A549 (cell line): ENCODE results near the gene GRM7. TPM values are rescaled to one million over a fixed set of nuclear protein-coding genes. Genes with fewer than 3 reads are reported as not detected.

ENCODE experiments used
- ATAC-seq, 2 experiments: fragments of 200-7000 bp in 1 of 2; fragments of >200 bp in 1 of 2; cut with Nextera tagmentation in 1 of 2; cut with Tn5 transposase in 1 of 2; 3 replicates each; pipeline versions ENCODE4 v1.8.0 to v1.9.1; 2018 to 2020; ENCODE audit warnings: mild to moderate bottlenecking in 1 of 2, moderate library complexity in 1 of 2
- CTCF ChIA-PET: fragments of 300-600 bp; sonication (Branson Sonifier 250); formaldehyde crosslinking; extraction: SDS; loops from one replicate; lab custom pipeline; 2021; ENCODE audit warnings: antibody characterized with exemption, inconsistent platforms; lab: Yijun Ruan, JAX
- POLR2A ChIA-PET: fragments of 350-600 bp; formaldehyde crosslinking; extraction: SDS; loops from one replicate; lab custom pipeline; 2021; ENCODE audit warnings: antibody characterized with exemption, inconsistent platforms; lab: Yijun Ruan, JAX
- DNase-seq, 2 experiments: peaks; one replicate each; pipeline versions ENCODE4 v3.0.0 to v3.0.0-alpha.2; 2011 to 2016; ENCODE audit warnings: low read depth in 1 of 2, low spot score in 1 of 2
- FAIRE-seq: peaks from 2 replicates; lab custom pipeline; 2011; peaks lifted over from hg19 to GRCh38; lab: Jason Lieb, UNC
- H3K27ac ChIP-seq, 2 experiments: fragments of >200 bp; sonication (Bioruptor Twin); formaldehyde crosslinking; 3 replicates each; pipeline ENCODE4 v1.5.1; 2016 to 2017
- H3K4me1 ChIP-seq: fragments of >200 bp; sonication (Bioruptor Twin); formaldehyde crosslinking; 3 replicates; pipeline ENCODE4 v1.6.1; 2016
- H3K4me2 ChIP-seq: fragments of >200 bp; sonication (Bioruptor Twin); formaldehyde crosslinking; 3 replicates; pipeline ENCODE4 v1.6.1; 2016
- H3K4me3 ChIP-seq: fragments of >200 bp; sonication (Bioruptor Twin); formaldehyde crosslinking; 3 replicates; pipeline ENCODE4 v1.5.1; 2016
- H3K9me3 ChIP-seq: fragments of >200 bp; sonication (Bioruptor Twin); formaldehyde crosslinking; 3 replicates; pipeline ENCODE4 v1.6.1; 2016
- BCL3 ChIP-seq: fragments of >200 bp; sonication (Bioruptor Twin); formaldehyde crosslinking; IDR thresholded peaks from 3 replicates; pipeline ENCODE4 v1.6.1; 2016
- CBX2 ChIP-seq: fragments of 200-600 bp; sonication (generic); IDR thresholded peaks from 2 replicates; pipeline ENCODE4 v1.6.1; 2016; ENCODE audit warnings: low read depth, mild to moderate bottlenecking, borderline replicate concordance
- CBX8 ChIP-seq: fragments of 200-600 bp; sonication (generic); IDR thresholded peaks from 2 replicates; pipeline ENCODE4 v1.6.1; 2016
- EHMT2 ChIP-seq: fragments of 200-600 bp; sonication (generic); IDR thresholded peaks from 2 replicates; pipeline ENCODE4 v1.6.1; 2016; ENCODE audit warnings: antibody characterized with exemption, low read depth, mild to moderate bottlenecking, moderate library complexity
- ESRRA ChIP-seq: fragments of 150-350 bp; IDR thresholded peaks from 2 replicates; pipeline ENCODE4 v1.6.1; 2014; ENCODE audit warnings: mild to moderate bottlenecking, low read length, borderline replicate concordance
- FOSB ChIP-seq: fragments of 250-450 bp; sonication (Bioruptor Pico); IDR thresholded peaks from 2 replicates; pipeline ENCODE4 v1.5.0; 2020; ENCODE audit warnings: mild to moderate bottlenecking, moderate library complexity
- JUN ChIP-seq, 2 experiments: fragments of >200 bp; sonication (Bioruptor Twin); formaldehyde crosslinking; IDR thresholded peaks; 2 replicates in 1 of 2; 3 replicates in 1 of 2; pipeline ENCODE4 v1.6.1; 2016 to 2017
- RAD21 ChIP-seq, 2 experiments: fragments of >200 bp in 1 of 2; sonication (Bioruptor Twin) in 1 of 2; formaldehyde crosslinking in 1 of 2; IDR thresholded peaks in 1 of 2; conservative IDR thresholded peaks in 1 of 2; 2 replicates in 1 of 2; 3 replicates in 1 of 2; pipeline ENCODE4 v1.6.1; 2012 to 2018; ENCODE audit warnings: inconsistent platforms in 1 of 2
- RCOR1 ChIP-seq: fragments of 150-350 bp; IDR thresholded peaks from 2 replicates; pipeline ENCODE4 v1.6.1; 2014; ENCODE audit warnings: antibody characterized with exemption, low read length, low read depth
- RFX5 ChIP-seq: fragments of 450-650 bp; IDR thresholded peaks from 2 replicates; pipeline ENCODE4 v1.7.1; 2014; ENCODE audit warnings: antibody characterized with exemption, mild to moderate bottlenecking, moderate library complexity
- RNF2 ChIP-seq: fragments of 200-600 bp; sonication (generic); IDR thresholded peaks from 2 replicates; pipeline ENCODE4 v1.6.1; 2016; ENCODE audit warnings: low read depth, mild to moderate bottlenecking, antibody characterized with exemption, moderate library complexity, borderline replicate concordance
- SMC3 ChIP-seq: fragments of >200 bp; sonication (Bioruptor Twin); formaldehyde crosslinking; IDR thresholded peaks from 3 replicates; pipeline ENCODE4 v1.6.1; 2018; ENCODE audit warnings: inconsistent platforms
- TP53 ChIP-seq: fragments of 250-450 bp; sonication (Bioruptor Pico); IDR thresholded peaks from 2 replicates; pipeline ENCODE4 v1.5.0; 2021; ENCODE audit warnings: mild to moderate bottlenecking, moderate library complexity
- ZC3H11A ChIP-seq: fragments of 450-650 bp; IDR thresholded peaks from 2 replicates; pipeline ENCODE4 v1.6.1; 2014; ENCODE audit warnings: antibody characterized with exemption, mild to moderate bottlenecking
- ZFP36 ChIP-seq: fragments of 450-650 bp; IDR thresholded peaks from 2 replicates; pipeline ENCODE4 v1.6.1; 2014; ENCODE audit warnings: borderline replicate concordance; ENCODE audit not compliant: partially characterized antibody
- WGBS: methylation state at CpG from one replicate; pipeline ENCODE4 v1.1.6; 2017; ENCODE audit errors: missing lambda C conversion rate; 5-methylcytosine and 5-hydroxymethylcytosine counted together
- polyA plus RNA-seq, 4 experiments: library from polyadenylated mRNA; depleted of rRNA in 3 of 4; stranded (reverse); fragments of >200 nt; fragmentation: RNase III in 1 of 4; extraction: RNeasy Plus Mini Kit Qiagen cat#74134 plus additional on column Dnase treatment in 1 of 4; gene quantifications; 2 replicates in 3 of 4; 3 replicates in 1 of 4; pipeline ENCODE4 v1.2.3, GENCODE V29; 2011 to 2017
- TF ChIP-seq, protein P1 (sequence below): fragments of 250-450 bp; sonication (Bioruptor Pico); IDR thresholded peaks from 2 replicates; pipeline ENCODE4 v1.5.0; 2021; ENCODE audit warnings: mild to moderate bottlenecking, moderate library complexity, borderline replicate concordance
- TF ChIP-seq, protein P2 (sequence below): fragments of 200-600 bp; sonication (generic); IDR thresholded peaks from 2 replicates; pipeline ENCODE4 v1.6.1; 2016; ENCODE audit warnings: antibody characterized with exemption, mild to moderate bottlenecking, moderate library complexity
- TF ChIP-seq, protein P3 (sequence below): IDR thresholded peaks from 2 replicates; pipeline ENCODE4 v1.6.1; 2012; ENCODE audit warnings: low read depth, borderline replicate concordance

GRM7 gene
- polyA plus RNA-seq, 2 of the 4 experiments (the other 2 are of a cell fraction), result not detected

GRCh38 chr3:7650466-7650865, 789.6 kb downstream of the GRM7 start:
- ChIA-PET POLR2A (no interaction called here), CTCF (no interaction called here)
- H3K4me2 ChIP-seq, result no peak overlapping the region
- ATAC-seq (no peak), DNase-seq (no peak), FAIRE-seq (no peak)
- no peaks in the 10 kb centered on the region for H3K4me1 ChIP-seq
- no peak overlapping the region for H3K4me3 ChIP-seq
- no peak overlapping the region for H3K27ac ChIP-seq
- TF ChIP-seq FOSB (CRISPR knock-in tag), result no peak
- no peak for TF ChIP-seq RNF2
- TF ChIP-seq SMC3, result no peak
- TF ChIP-seq CBX8, result no peak
- TF ChIP-seq BCL3, result no peak
- 0% methylated on average over 1 of the region's 1 CpG for WGBS
- H3K9me3 ChIP-seq, result no peaks in the 10 kb centered on the region

DNA sequence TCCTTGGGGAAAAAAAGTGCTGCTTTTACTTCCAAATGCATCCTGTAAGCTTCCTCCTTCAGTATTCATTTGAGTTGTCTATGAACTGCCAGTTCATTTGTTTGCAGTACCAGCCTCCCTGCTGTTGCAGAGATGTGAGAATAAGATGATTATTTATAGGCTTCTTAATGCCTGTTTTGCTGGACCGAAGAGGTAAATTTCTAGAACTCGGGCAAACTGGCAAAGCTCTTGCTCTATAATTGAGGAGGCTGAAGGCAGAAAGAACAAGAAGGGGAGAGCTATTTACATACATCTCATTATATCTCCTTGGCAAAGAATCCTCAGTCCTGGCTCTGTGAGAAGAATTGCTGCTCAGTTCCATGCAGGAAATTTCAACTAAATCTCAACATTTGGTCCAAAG, 790.4 kb downstream of the GRM7 start:
- Histone ChIP-seq H3K4me2 (no peak overlapping the region), H3K4me3 (no peak overlapping the region), H3K9me3 (no peaks in the 10 kb centered on the region), H3K27ac (no peak overlapping the region), H3K4me1 (no peaks in the 10 kb centered on the region)
- POLR2A ChIA-PET, result no interaction called here
- TF ChIP-seq RFX5, result no peak
- TF ChIP-seq JUN (IDR thresholded peaks at IDR 0.05), result no peak
- TF ChIP-seq, protein P1, sequence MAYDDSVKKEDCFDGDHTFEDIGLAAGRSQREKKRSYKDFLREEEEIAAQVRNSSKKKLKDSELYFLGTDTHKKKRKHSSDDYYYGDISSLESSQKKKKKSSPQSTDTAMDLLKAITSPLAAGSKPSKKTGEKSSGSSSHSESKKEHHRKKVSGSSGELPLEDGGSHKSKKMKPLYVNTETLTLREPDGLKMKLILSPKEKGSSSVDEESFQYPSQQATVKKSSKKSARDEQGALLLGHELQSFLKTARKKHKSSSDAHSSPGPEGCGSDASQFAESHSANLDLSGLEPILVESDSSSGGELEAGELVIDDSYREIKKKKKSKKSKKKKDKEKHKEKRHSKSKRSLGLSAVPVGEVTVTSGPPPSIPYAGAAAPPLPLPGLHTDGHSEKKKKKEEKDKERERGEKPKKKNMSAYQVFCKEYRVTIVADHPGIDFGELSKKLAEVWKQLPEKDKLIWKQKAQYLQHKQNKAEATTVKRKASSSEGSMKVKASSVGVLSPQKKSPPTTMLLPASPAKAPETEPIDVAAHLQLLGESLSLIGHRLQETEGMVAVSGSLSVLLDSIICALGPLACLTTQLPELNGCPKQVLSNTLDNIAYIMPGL (CRISPR knock-in tag), result no peak
- no peak for TF ChIP-seq BCL3
- no peak for TF ChIP-seq ZC3H11A
- TF ChIP-seq, protein P2, sequence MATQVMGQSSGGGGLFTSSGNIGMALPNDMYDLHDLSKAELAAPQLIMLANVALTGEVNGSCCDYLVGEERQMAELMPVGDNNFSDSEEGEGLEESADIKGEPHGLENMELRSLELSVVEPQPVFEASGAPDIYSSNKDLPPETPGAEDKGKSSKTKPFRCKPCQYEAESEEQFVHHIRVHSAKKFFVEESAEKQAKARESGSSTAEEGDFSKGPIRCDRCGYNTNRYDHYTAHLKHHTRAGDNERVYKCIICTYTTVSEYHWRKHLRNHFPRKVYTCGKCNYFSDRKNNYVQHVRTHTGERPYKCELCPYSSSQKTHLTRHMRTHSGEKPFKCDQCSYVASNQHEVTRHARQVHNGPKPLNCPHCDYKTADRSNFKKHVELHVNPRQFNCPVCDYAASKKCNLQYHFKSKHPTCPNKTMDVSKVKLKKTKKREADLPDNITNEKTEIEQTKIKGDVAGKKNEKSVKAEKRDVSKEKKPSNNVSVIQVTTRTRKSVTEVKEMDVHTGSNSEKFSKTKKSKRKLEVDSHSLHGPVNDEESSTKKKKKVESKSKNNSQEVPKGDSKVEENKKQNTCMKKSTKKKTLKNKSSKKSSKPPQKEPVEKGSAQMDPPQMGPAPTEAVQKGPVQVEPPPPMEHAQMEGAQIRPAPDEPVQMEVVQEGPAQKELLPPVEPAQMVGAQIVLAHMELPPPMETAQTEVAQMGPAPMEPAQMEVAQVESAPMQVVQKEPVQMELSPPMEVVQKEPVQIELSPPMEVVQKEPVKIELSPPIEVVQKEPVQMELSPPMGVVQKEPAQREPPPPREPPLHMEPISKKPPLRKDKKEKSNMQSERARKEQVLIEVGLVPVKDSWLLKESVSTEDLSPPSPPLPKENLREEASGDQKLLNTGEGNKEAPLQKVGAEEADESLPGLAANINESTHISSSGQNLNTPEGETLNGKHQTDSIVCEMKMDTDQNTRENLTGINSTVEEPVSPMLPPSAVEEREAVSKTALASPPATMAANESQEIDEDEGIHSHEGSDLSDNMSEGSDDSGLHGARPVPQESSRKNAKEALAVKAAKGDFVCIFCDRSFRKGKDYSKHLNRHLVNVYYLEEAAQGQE, result no peak
- no peak for TF ChIP-seq ESRRA
- TF ChIP-seq, protein P3, sequence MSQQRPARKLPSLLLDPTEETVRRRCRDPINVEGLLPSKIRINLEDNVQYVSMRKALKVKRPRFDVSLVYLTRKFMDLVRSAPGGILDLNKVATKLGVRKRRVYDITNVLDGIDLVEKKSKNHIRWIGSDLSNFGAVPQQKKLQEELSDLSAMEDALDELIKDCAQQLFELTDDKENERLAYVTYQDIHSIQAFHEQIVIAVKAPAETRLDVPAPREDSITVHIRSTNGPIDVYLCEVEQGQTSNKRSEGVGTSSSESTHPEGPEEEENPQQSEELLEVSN, result no peak
- no peak for TF ChIP-seq RCOR1
- no peak for TF ChIP-seq RAD21 (conservative IDR thresholded peaks at IDR 0.05 in 1 of 2, IDR thresholded peaks at IDR 0.05 in 1 of 2)
- no peak for TF ChIP-seq TP53 (CRISPR knock-in tag)
- no peak for TF ChIP-seq ZFP36
- TF ChIP-seq EHMT2, result no peak
- no peak for TF ChIP-seq CBX2
- CTCF ChIA-PET, result no interaction called here
- ATAC-seq (no peak), DNase-seq (no peak), FAIRE-seq (no peak)
- WGBS, result 0% methylated on average over 2 of the region's 2 CpGs
